ENCODE results near the gene HSPA8.

DNA sequence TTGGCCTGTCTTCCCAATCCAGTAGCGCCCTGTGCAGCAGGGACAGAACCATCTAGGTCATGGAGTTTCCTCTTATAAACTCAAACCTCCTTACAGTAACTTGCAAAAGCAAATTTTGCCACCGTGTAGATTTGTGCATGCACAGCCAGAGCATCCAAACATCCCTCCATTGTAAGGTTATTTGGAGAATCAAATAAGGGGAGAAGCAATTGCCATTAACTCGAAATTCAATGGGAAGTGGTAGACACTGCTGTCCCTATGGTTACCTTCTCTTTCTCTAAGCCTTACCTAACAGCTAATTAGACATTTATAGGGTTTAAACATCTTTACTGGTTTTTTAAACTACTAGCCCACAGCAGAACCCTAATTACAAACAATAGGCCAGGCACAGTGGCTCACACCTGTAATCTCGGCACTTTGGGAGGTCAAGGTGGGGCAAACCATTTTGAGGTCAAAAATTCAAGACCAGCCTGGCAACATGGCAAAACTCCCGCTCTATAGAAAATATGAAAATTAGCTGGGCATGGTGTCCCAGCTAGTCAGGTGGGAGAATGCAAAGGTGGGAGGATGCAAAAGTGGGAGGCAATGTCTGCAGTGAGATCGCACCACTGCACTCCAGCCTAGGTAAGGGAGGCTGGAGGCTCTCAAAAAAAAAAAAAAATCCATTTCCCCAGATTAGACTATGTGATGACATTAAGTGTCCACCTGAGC is 6.6 kb downstream of the HSPA8 start:
- TF ChIP-seq EZH2 (IDR thresholded peaks at IDR 0.05; ENCODE audit: low read depth, unreplicated experiment) (no peak), CTCF (conservative IDR thresholded peaks at IDR 0.05; ENCODE audit: low read depth in 2 of 2) (no peak), POLR2AphosphoS5 (IDR thresholded peaks at IDR 0.05; ENCODE audit: low read depth) (no peak; the same call in 1 of the 2 replicates), CREB1 (CRISPR knock-in tag; IDR thresholded peaks at IDR 0.05; ENCODE audit: low read depth) (no peak), NANOG (IDR thresholded peaks at IDR 0.05; ENCODE audit: borderline replicate concordance) (no peak)
